Measurements from ENCODE around the gene ZNF813. TPM values are rescaled to one million over a fixed set of nuclear protein-coding genes. Genes with fewer than 3 reads are reported as not detected.

ZNF813 gene
- total and polyA plus RNA-seq, 9 of the 15 experiments (the other 6 are each of a cell fraction or from before 2014, with no cell fraction given), result 1.3 to 8.0 (median 5.3) TPM

DNA sequence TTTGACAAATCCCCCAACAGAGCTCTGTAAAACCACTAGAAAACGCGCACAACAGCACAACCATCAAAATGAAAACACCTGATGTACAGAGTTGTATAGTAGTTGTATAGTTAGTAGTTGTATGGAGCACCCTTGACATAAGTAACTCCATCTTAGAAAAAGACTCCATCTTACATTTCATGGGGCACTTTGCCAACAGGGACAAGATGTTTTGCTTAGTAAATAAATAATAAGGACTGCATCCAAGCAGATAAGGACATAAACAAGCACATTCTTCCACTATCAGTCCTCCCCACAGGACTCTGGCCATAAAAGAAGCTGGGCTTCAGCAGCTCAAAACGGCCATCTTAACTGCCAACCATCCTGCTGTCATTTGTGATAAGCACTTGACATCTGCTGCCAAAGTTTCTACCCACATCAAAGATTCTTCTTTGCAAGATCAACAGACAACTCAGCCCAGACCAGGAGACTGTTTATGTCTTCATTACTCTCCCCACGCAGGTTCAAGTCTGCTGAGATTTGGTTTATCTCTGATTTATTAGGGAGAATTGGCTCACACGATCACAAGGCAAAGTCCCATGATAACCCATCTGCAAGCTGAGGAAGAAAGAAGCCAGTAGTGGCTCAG lies 49.7 kb downstream of the ZNF813 start (continued):
- peak; percentile 88; the same call in 1 of the 2 replicates for TF ChIP-seq ZKSCAN8 (CRISPR knock-in tag; IDR thresholded peaks at IDR 0.05)
- no peak for TF ChIP-seq JUNB (CRISPR knock-in tag; conservative IDR thresholded peaks at IDR 0.05)
- TF ChIP-seq RUNX1 (IDR thresholded peaks at IDR 0.05; ENCODE audit: low read depth), result no peak
- TF ChIP-seq ZNF12 (CRISPR knock-in tag; IDR thresholded peaks at IDR 0.05), result no peak
- TF ChIP-seq ZNF146 (CRISPR knock-in tag; IDR thresholded peaks at IDR 0.05; ENCODE audit: unreplicated experiment), result no peak
- no peak for TF ChIP-seq CREM (IDR thresholded peaks at IDR 0.05; ENCODE audit: low read depth)
- TF ChIP-seq SIX5 (IDR thresholded peaks at IDR 0.05; ENCODE audit: borderline replicate concordance in 1 of 2, insufficient read depth in 1 of 2, low read depth in 1 of 2, low read length in 2 of 2), result no peak
- no peak for TF ChIP-seq NFYB (IDR thresholded peaks at IDR 0.05; ENCODE audit: extremely low read depth, insufficient read length)
- no peak for TF ChIP-seq ZNF431 (CRISPR knock-in tag; IDR thresholded peaks at IDR 0.05)
- TF ChIP-seq DNMT1 (IDR thresholded peaks at IDR 0.05), result no peak
- no peak for TF ChIP-seq GATAD2B (IDR thresholded peaks at IDR 0.05; ENCODE audit: borderline replicate concordance)
- TF ChIP-seq, protein P1, sequence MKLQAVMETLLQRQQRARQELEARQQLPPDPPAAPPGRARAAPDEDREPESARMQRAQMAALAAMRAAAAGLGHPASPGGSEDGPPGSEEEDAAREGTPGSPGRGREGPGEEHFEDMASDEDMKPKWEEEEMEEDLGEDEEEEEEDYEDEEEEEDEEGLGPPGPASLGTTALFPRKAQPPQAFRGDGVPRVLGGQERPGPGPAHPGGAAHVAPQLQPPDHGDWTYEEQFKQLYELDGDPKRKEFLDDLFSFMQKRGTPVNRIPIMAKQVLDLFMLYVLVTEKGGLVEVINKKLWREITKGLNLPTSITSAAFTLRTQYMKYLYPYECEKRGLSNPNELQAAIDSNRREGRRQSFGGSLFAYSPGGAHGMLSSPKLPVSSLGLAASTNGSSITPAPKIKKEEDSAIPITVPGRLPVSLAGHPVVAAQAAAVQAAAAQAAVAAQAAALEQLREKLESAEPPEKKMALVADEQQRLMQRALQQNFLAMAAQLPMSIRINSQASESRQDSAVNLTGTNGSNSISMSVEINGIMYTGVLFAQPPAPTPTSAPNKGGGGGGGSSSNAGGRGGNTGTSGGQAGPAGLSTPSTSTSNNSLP (IDR thresholded peaks at IDR 0.05; ENCODE audit: borderline replicate concordance, low read depth, low read length), result no peak
- TF ChIP-seq NELFE (IDR thresholded peaks at IDR 0.05; ENCODE audit: insufficient read depth, insufficient read length), result no peak
- peak; percentile 87 for TF ChIP-seq PYGO2 (tag; IDR thresholded peaks at IDR 0.05)
- peak; percentile 81; the same call in 1 of the 2 replicates for TF ChIP-seq KDM2B (CRISPR knock-in tag; IDR thresholded peaks at IDR 0.05)
- TF ChIP-seq USF1 (CRISPR knock-in tag; IDR thresholded peaks at IDR 0.05), result no peak
- TF ChIP-seq HNRNPL (IDR thresholded peaks at IDR 0.05; ENCODE audit: low read depth, low read length), result no peak
- TF ChIP-seq, protein P2, sequence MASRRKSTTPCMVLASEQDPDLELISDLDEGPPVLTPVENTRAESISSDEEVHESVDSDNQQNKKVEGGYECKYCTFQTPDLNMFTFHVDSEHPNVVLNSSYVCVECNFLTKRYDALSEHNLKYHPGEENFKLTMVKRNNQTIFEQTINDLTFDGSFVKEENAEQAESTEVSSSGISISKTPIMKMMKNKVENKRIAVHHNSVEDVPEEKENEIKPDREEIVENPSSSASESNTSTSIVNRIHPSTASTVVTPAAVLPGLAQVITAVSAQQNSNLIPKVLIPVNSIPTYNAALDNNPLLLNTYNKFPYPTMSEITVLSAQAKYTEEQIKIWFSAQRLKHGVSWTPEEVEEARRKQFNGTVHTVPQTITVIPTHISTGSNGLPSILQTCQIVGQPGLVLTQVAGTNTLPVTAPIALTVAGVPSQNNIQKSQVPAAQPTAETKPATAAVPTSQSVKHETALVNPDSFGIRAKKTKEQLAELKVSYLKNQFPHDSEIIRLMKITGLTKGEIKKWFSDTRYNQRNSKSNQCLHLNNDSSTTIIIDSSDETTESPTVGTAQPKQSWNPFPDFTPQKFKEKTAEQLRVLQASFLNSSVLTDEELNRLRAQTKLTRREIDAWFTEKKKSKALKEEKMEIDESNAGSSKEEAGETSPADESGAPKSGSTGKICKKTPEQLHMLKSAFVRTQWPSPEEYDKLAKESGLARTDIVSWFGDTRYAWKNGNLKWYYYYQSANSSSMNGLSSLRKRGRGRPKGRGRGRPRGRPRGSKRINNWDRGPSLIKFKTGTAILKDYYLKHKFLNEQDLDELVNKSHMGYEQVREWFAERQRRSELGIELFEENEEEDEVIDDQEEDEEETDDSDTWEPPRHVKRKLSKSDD (conservative IDR thresholded peaks at IDR 0.05; ENCODE audit: low read length), result no peak
- TF ChIP-seq, protein P3, sequence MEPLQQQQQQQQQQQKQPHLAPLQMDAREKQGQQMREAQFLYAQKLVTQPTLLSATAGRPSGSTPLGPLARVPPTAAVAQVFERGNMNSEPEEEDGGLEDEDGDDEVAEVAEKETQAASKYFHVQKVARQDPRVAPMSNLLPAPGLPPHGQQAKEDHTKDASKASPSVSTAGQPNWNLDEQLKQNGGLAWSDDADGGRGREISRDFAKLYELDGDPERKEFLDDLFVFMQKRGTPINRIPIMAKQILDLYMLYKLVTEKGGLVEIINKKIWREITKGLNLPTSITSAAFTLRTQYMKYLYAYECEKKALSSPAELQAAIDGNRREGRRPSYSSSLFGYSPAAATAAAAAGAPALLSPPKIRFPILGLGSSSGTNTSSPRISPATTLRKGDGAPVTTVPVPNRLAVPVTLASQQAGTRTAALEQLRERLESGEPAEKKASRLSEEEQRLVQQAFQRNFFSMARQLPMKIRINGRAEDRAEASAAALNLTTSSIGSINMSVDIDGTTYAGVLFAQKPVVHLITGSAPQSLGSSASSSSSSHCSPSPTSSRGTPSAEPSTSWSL (CRISPR knock-in tag; IDR thresholded peaks at IDR 0.05; ENCODE audit: borderline replicate concordance), result no peak
- TF ChIP-seq, protein P4, sequence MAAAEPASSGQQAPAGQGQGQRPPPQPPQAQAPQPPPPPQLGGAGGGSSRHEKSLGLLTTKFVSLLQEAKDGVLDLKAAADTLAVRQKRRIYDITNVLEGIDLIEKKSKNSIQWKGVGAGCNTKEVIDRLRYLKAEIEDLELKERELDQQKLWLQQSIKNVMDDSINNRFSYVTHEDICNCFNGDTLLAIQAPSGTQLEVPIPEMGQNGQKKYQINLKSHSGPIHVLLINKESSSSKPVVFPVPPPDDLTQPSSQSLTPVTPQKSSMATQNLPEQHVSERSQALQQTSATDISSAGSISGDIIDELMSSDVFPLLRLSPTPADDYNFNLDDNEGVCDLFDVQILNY (CRISPR knock-in tag; IDR thresholded peaks at IDR 0.05), result no peak

All from K562 (cell line).